ENCODE data around the gene CNTROB.
"Not testable (repeated sequence)": the region's sequence is repeated elsewhere in the genome, so short reads cannot be mapped to it uniquely, and the experiment has no call there.

The CNTROB gene

GRCh38 chr17:7944326-7944725 lies 12.3 kb downstream of the CNTROB start:
- no peak for DNase-seq (ENCODE audit: low read depth in 2 of 2)

DNA sequence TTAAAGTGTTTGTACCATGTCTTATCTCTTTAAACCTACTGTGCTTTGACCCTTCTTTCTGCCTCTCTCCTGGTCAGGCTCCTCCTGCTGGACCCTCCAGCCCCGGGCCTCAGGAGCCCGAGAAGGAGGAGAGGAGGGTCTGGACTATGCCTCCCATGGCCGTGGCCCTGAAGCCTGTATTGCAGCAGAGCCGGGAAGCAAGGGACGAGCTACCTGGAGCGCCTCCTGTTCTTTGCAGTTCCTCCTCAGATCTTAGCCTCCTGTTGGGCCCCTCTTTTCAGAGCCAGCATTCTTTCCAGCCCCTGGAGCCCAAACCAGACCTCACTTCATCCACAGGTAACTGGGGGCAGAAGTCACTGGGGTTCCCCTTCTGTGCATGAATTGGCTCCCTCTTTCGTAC lies 13.6 kb downstream of the CNTROB start:
- no peak for DNase-seq (ENCODE audit: low read depth in 2 of 2)

DNA sequence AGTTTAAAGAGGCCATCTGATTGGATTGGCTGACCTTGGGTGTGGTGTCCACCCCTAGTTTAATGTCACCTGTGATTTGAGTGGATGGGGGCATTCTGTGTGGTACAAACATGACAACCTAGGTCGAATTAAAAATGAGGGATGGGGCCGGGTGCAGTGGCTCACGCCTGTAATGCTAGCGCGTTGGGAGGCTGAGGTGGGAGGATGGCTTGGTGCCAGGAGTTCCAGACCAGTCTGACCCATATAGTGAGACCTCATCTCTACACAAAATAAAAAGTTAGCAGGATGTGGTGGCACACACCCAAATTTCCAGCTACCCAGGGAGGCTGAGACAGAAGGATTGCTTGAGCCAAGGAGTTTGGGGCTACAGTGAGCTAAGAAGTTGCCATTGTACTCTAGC lies 14.4 kb downstream of the CNTROB start:
- DNase-seq (ENCODE audit: low read depth in 2 of 2) = no peak

GRCh38 chr17:7947651-7948050 lies 15.6 kb downstream of the CNTROB start:
- no peak for DNase-seq (ENCODE audit: low read depth in 2 of 2)

DNA sequence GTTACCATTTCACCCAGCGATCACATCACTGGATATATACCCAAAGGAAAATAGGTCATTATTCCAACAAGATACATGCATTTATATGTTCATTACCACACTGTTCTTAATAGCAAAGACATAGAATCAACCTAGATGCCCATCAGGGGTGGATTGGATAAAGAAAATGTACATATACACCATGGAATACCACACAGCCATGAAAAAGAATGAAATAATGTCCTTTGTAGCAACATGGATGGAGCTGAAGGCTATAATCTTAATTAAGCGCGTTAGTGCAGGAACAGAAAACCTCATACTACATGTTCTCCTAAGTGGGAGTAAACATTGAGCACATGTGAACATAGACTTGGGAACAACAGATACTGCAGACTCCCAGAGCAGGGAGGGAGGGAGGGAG lies 18.6 kb downstream of the CNTROB start:
- DNase-seq (ENCODE audit: low read depth in 2 of 2) = no peak

- peak in 1 of 2 donors; percentile 18 for DNase-seq (ENCODE audit: low read depth in 2 of 2)
These were observed 19.3 kb downstream of the CNTROB start for GRCh38 chr17:7951143-7951792.

GRCh38 chr17:7953266-7953665 lies 21.3 kb downstream of the CNTROB start:
- not testable (repeated sequence) for DNase-seq (ENCODE audit: low read depth in 2 of 2)

GRCh38 chr17:7955414-7956227 lies 23.6 kb downstream of the CNTROB start:
- no peak for DNase-seq (ENCODE audit: low read depth in 2 of 2)

- DNase-seq (ENCODE audit: low read depth in 2 of 2) = no peak
These were observed 24.4 kb downstream of the CNTROB start for GRCh38 chr17:7956228-7956965.

GRCh38 chr17:7959503-7960253 lies 27.7 kb downstream of the CNTROB start:
- DNase-seq (ENCODE audit: low read depth in 2 of 2) = no peak

- no peak for DNase-seq (ENCODE audit: low read depth in 2 of 2)
These were observed 29.4 kb downstream of the CNTROB start for GRCh38 chr17:7961421-7961820.

DNA sequence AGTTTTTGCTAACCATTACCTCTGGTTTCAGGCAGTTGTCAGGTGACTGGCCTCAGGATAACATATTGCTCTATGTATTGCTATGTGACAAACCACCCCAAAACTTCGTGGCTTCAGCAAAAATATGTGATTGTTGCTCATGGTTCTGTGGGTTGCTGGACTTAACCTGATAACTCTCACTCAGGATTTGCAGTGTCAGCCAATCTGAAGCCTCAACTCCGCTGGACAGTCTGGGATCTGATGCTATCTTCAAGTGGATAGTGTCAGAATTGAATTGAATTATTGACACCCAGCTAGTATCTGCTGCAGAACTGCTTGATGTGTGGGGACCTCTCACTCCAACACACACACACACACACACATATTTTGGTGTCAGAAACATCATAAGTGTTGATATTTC lies 35.7 kb downstream of the CNTROB start:
- no peak for DNase-seq (ENCODE audit: low read depth in 2 of 2)

DNA sequence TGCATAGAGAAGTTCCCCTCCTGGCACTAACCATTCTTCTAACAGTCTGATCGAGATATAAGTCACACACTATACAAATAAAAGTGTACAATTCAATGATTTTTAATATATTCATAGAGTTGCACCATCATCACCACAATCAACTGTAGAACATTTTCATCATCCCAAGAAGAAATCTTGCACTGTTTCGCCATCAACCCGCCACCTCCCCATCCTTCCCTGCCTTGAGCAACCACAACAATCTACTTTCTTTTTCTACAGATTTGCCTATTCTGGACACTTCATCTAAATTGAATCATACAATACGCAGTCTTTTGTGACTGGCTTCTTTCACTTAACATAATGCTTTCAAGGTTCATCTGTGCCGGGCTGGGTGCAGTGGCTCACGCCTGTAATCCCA lies 37.4 kb downstream of the CNTROB start:
- no peak for DNase-seq (ENCODE audit: low read depth in 2 of 2)

DNA sequence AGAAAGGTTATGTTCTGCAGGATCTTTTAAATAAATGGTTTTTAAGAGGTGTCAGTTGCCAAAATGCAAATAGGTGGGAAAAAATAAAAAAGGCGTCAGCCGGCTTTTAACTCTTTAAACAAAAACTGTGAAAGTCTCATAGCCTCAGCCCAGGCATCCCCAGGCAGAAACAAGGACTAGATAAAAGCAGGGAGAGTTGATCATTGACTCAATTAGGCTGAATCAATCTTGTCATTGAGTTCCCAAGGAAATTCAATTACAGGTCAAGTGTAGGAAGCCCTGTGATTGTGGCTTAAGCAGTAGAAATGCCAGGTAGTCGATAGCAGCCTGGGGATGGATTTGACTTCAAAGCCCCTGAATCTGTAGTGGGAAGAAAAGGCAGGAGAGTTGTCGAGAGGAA lies 39.6 kb downstream of the CNTROB start:
- DNase-seq (ENCODE audit: low read depth in 2 of 2) = no peak

DNA sequence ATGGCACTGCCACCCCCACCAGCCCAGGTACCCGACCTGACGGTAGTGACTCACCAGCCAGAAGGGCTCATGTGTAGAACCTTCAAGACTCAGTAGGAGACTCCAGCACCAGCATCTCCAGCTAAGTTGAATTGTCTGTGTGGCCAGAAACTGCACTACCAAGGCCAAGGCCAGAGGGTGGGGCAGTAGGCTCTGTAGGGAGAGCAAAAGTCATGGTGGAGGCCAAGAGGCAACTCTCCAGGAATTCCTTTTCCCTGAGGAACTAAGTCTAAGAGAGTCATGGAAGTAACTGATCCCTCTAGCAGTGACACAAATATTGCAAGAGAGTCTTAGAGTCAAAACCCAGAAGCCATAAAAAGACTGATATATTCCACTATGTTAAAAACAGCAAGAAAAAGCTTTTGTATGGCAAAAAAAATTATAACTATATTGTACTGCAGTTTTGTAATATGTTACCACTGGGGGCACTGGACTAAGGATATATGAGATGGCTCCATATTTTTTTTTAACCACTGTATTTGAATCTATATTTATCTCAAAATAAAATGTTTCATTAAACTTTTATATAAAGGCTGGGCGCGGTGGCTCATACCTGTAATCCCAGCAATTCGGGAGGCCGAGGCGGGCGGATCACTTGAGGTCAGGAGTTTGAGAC lies 40.3 kb downstream of the CNTROB start:
- DNase-seq (ENCODE audit: low read depth in 2 of 2) = no peak

GRCh38 chr17:7974638-7975131 lies 42.7 kb downstream of the CNTROB start:
- no peak for DNase-seq (ENCODE audit: low read depth in 2 of 2)

GRCh38 chr17:7977039-7977438 lies 45.0 kb downstream of the CNTROB start:
- DNase-seq (ENCODE audit: low read depth in 2 of 2) = no peak

DNA sequence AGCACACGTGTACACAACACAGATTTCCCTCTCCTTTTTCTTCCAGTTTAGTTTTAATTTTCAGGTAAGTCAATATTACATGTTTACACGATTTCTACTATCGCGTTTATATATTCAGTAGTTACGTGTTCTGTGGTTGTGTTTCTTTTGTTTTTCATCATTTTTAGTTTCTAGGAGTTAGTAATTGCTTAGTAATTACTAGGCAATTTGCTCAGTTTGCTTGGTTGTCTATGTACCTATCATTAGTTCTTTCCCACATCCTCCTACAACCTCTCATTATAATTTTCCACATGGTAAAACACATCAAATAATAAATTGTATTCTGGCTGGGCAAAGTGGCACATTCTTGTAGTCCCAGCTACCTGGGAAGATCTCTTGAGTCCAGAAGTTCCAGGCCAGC lies 45.8 kb downstream of the CNTROB start:
- no peak for DNase-seq (ENCODE audit: low read depth in 2 of 2)

DNA sequence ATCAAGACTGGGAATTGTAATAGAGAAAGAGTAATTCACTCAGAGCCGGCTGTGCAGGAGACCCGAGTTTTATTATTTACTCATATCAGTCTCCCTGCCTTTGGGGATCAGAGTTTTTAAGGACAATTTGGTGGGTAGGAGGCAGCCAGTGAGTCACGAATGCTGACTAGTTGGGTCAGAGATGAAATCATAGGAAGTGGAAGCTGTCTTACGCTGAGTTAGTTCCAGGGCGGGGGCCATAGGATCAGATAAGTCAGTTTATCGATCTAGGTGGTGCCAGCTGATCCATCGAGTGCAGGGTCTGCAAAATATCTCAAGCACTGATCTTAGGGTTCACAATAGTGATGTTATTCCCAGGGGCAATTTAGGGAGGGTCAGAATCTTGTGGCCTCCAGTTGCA lies 50.2 kb downstream of the CNTROB start:
- no peak for DNase-seq (ENCODE audit: low read depth in 2 of 2)

DNA sequence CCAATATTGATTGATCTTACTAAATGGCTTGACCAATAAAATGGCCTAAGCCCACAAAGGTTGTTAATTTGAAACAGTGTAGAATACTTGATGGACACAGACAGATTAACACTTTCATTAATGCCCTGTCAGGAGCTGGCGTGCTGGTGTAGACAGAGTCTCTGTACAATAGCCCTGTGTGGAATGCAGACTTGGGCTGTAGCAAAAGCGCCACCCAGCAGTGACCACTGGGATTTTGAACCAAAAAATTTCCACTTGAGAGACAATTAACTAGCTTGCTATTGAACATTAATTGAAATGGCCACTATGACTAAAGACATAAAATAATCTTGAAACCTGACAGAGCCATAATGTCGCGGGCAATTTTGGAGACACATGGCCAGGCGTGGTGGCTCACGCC lies 50.7 kb downstream of the CNTROB start:
- DNase-seq (ENCODE audit: low read depth in 2 of 2) = no peak

- DNase-seq (ENCODE audit: low read depth in 2 of 2) = no peak
These were observed 52.9 kb downstream of the CNTROB start for GRCh38 chr17:7984904-7985303.

Data from stimulated activated CD4-positive, alpha-beta T cell treated with anti-CD3 and anti-CD28 coated beads, Interleukin-1b, Interleukin-23, amount 100 ng/mL, for 4 hours (primary cell).